ENCODE results near the gene RNF168. TPM values are rescaled to one million over a fixed set of nuclear protein-coding genes. Genes with fewer than 3 reads are reported as not detected.
A peak's percentile ranks its signal among the peaks of the same experiment; 100 is the strongest.
"Not testable (repeated sequence)": the region's sequence is repeated elsewhere in the genome, so short reads cannot be mapped to it uniquely, and the experiment has no call there.

The RNF168 gene
- total RNA-seq, 3 donors from 2014 or later = 22.9 to 24.8 (median 24.3) TPM

DNA sequence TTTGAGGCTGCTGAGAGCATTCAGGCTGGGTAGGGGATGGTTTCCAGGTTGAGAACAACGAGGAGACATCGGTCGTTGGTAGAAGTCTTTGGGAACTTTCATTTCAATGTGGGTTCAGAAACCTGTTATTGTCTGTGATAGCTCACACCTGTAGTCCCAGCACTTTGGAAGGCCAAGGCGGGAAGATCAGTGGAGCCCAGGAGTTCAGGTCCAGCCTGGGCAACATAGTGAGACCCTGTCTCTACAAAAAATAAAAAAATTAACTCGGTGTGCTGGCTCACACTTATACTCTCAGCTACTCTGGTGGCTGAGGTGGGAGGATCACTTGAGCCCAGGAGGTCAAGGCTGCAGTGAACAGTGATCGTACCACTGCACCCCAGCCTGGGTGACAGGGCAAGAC lies 988 bp upstream of the RNF168 start:
- peak overlapping the region; percentile 92 to 96 for H3K27ac ChIP-seq
- H3K36me3 ChIP-seq = no peaks in the 10 kb centered on the region
- TF ChIP-seq POLR2A (IDR thresholded peaks at IDR 0.05) (no peak), POLR2AphosphoS5 (IDR thresholded peaks at IDR 0.05) (no peak)
- TF ChIP-seq, protein P1, sequence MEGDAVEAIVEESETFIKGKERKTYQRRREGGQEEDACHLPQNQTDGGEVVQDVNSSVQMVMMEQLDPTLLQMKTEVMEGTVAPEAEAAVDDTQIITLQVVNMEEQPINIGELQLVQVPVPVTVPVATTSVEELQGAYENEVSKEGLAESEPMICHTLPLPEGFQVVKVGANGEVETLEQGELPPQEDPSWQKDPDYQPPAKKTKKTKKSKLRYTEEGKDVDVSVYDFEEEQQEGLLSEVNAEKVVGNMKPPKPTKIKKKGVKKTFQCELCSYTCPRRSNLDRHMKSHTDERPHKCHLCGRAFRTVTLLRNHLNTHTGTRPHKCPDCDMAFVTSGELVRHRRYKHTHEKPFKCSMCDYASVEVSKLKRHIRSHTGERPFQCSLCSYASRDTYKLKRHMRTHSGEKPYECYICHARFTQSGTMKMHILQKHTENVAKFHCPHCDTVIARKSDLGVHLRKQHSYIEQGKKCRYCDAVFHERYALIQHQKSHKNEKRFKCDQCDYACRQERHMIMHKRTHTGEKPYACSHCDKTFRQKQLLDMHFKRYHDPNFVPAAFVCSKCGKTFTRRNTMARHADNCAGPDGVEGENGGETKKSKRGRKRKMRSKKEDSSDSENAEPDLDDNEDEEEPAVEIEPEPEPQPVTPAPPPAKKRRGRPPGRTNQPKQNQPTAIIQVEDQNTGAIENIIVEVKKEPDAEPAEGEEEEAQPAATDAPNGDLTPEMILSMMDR (IDR thresholded peaks at IDR 0.05) = no peak
- intact Hi-C loops (cut with DNase I; ENCODE audit: low total_unique reads) = no loop called here
- no peak for DNase-seq (ENCODE audit: low spot score in 2 of 2)
- no peaks in the 10 kb centered on the region for H3K27me3 ChIP-seq
- peaks cover 5 to 11% of the 10 kb centered on the region in 2 donors for H3K9me3 ChIP-seq
- H3K4me1 ChIP-seq = no peaks in the 10 kb centered on the region
- no peak overlapping the region for H3K4me3 ChIP-seq

DNA sequence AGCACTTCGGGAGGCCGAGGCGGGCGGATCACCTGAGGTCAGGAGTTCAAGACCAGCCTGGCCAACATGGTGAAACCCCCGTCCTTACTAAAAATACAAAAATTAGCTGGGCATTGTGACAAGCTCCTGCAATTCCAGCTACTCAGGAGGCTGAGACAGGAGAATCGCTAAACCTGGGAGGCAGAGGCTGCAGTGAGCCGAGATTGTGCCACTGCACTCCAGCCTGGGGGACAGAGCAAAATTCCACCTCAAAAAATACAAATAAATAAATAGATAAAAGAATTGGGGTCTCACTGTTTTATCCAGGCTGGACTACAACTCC lies 470 bp upstream of the RNF168 start:
- Histone ChIP-seq H3K4me3 (peak overlapping the region; percentile 81 to 96 (median 96)), H3K27ac (peak overlapping the region; percentile 92 to 96), H3K9me3 (peaks cover 5 to 11% of the 10 kb centered on the region in 2 donors)
- H3K27me3 ChIP-seq; H3K4me1 ChIP-seq; DNase-seq (ENCODE audit: low spot score in 2 of 2); intact Hi-C loops (cut with DNase I; ENCODE audit: low total_unique reads); H3K36me3 ChIP-seq: not testable (repeated sequence)

DNA sequence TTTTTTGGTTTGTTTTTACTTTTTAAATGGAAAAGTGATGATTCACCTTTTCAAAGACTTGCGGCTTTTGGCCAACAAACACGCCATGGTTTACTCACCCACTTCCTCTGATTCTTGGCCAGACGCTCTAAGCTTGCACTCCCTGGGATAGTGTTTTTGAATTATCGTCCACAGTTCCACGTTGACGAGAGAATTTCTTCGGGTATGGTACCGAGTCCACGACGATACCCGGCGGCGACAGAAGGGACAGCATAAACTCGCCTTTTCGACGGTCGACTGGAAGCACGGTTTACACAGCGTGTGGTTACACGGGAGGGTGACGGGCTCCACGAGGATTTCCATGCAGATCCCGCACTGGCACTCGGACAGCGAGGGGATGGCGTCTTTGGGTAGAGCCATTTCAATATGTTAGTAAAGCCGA lies 783 bp downstream of the RNF168 start:
- DNase-seq (ENCODE audit: low spot score in 2 of 2) = peak; percentile 24 to 54
- Histone ChIP-seq H3K4me1 (no peaks in the 10 kb centered on the region), H3K9me3 (peaks cover 5 to 11% of the 10 kb centered on the region in 2 donors), H3K27me3 (no peaks in the 10 kb centered on the region), H3K36me3 (no peaks in the 10 kb centered on the region), H3K4me3 (peak overlapping the region; percentile 81 to 96 (median 96)), H3K27ac (peak overlapping the region; percentile 92 to 96)
- intact Hi-C loops (cut with DNase I; ENCODE audit: low total_unique reads) = no loop called here
- no peak for TF ChIP-seq POLR2A (IDR thresholded peaks at IDR 0.05)
- TF ChIP-seq, protein P1 (IDR thresholded peaks at IDR 0.05) = peak in 1 of 3 donors; percentile 16
- peak in 2 of 3 donors; percentile 17 to 41 for TF ChIP-seq POLR2AphosphoS5 (IDR thresholded peaks at IDR 0.05)

DNA sequence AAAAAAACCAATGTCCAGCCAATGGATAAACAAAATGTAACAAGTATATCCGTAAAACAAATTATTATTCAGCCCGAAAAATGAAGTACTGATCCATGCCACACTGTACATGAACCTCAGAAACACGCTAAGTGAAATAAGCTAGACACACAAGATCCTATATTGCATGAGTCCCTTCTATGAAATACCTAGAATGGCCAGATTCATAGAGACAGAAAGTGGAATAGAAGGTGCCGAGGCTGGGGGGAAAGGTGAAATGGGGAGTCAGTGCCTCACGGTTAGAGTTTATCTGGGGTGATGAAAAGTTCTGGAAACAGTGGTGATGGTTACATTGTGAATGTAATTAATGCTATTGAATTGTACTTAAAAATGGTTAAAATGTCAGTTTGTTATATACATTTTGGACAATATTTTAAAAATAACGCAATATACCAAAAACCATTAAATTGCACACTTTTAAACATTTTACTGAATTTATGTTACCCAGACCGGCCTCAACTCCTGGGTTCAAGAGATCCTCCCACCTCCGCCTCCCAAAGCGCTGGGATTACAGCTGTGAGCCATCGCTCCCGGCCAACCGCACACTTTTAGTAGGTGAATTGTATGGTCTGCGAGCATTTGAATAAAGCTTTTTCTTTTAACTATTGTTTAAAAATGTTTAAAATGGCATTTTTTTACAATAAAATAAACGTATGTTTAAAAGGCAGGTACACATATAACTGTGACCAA lies 2.1 kb downstream of the RNF168 start:
- intact Hi-C loops (cut with DNase I; ENCODE audit: low total_unique reads) = no loop called here
- Histone ChIP-seq H3K4me1 (no peaks in the 10 kb centered on the region), H3K36me3 (no peaks in the 10 kb centered on the region), H3K27ac (peak overlapping the region; percentile 14 to 29), H3K9me3 (peaks cover 0 to 4% of the 10 kb centered on the region in 2 donors), H3K27me3 (no peaks in the 10 kb centered on the region), H3K4me3 (peak overlapping the region; percentile 81 to 96 (median 96))
- TF ChIP-seq, protein P1 (IDR thresholded peaks at IDR 0.05) = no peak
- TF ChIP-seq POLR2AphosphoS5 (IDR thresholded peaks at IDR 0.05) (no peak), POLR2A (IDR thresholded peaks at IDR 0.05) (no peak)
- no peak for DNase-seq (ENCODE audit: low spot score in 2 of 2)

DNA sequence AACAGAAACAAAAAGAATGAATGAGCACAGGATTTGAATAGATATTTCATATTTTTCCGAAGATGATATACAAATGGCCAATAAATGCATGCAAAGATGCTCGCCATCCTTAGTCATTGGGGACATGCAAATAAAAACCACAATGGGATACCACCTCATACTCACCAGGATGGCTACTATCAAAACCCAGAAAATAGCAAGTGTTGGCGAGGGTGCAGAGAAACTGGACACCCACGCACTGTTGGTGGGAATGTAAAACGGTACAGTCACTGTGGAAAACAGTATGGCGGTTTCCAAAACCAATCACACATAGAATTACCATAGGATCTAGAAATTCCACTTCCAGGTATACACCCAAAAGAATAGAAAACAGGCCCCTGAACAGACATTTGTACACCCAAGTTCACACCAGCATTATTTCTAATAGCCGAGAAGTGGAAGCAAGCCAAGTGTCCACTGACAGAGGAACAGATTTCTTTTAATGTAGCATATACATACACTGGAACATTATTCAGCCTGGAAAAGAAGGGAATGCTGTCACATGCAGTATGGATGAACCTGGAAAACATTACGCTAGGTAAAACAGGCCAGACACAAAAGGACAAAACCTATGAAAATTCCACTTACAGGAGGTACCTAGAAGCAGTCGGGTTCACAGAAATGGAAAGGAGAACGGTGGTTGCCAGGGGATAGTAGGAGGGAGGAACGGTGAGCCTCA lies 3.6 kb downstream of the RNF168 start:
- Histone ChIP-seq H3K4me1 (no peaks in the 10 kb centered on the region), H3K36me3 (no peaks in the 10 kb centered on the region), H3K9me3 (no peaks in the 10 kb centered on the region), H3K4me3 (peak overlapping the region; percentile 81 to 96 (median 96)), H3K27ac (peak overlapping the region in 1 of 2 donors; percentile 29), H3K27me3 (no peaks in the 10 kb centered on the region)
- TF ChIP-seq POLR2AphosphoS5 (IDR thresholded peaks at IDR 0.05) = no peak
- TF ChIP-seq POLR2A (IDR thresholded peaks at IDR 0.05) = no peak
- TF ChIP-seq, protein P1 (IDR thresholded peaks at IDR 0.05) = no peak
- intact Hi-C loops (cut with DNase I; ENCODE audit: low total_unique reads) = no loop called here
- no peak for DNase-seq (ENCODE audit: low spot score in 2 of 2)

Measured in breast epithelium (tissue), 4 donors.